Stimulated activated CD8-positive, alpha-beta memory T cell treated with anti-CD3 and anti-CD28 coated beads, Interleukin-15, amount 100 ng/mL, for 4 hours (primary cell): ENCODE measurements around the gene CCDC69.

ENCODE experiments used
- DNase-seq, 2 donors: peaks; one replicate each; pipeline ENCODE4 v3.0.0-alpha.2; 2020; ENCODE audit warnings: low read depth in 2 of 2

CCDC69 gene

GRCh38 chr5:151142933-151143332 lies 81.0 kb downstream of the CCDC69 start:
- no peak for DNase-seq

DNA sequence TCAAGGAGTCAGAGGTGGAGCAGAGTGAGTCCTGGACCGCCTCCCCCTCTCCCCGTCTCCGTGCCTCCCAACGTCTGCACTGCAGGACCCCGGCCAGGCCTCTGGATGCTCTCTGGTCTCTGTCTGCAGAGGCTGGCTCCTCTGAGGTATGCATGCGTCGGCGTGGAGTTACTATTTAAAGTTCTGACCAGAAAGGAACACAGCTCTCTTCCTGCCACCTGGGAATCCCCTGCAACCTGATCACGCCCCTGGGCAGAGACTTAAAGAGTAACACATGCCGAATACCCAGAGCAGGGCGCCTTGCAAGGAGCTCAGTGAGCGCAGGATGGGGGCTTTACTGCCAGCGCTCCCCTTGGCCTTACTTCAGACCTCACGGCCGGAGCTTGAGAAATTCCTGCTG lies 82.4 kb downstream of the CCDC69 start:
- peak in 1 of 2 donors; percentile 47 for DNase-seq

GRCh38 chr5:151140686-151141459 lies 83.0 kb downstream of the CCDC69 start:
- no peak for DNase-seq

DNA sequence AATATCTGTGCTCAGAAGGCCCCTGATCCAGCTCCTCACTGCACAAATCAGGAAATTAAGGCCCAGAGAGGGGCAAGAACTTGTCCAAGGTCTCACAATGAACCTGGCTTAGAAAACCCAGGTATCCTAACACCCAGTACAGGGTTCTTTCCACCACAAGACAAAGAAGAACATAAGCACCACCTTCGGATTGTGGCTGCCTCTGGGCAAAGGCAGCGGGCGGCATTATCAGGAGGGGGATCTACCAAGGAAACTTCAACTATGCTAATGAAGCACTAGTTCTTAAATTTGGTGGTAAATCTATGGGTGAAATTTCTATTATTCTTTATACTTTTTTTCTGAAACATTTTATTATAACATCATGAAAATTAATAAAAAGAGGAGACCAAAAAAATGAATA lies 84.2 kb downstream of the CCDC69 start:
- DNase-seq = no peak

DNA sequence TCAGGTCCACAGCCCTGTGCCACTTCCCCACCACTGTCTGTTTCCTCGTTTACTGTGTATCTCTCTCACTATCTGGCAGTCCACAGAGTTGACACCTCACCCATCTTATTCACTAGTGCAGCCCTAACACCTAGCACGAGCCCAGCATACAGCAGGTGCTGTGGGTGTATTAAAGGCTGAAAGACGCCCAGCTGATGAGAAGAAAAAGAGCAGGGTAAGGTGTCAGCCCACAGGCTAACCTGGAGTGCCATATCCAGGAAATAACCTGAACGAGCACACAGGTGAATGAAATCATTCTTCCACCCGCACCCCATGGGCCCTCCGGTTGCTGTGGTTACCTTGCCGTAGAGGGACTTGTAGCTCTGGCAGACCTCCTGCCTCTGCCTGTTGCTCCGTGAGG lies 84.9 kb downstream of the CCDC69 start:
- DNase-seq = no peak

DNA sequence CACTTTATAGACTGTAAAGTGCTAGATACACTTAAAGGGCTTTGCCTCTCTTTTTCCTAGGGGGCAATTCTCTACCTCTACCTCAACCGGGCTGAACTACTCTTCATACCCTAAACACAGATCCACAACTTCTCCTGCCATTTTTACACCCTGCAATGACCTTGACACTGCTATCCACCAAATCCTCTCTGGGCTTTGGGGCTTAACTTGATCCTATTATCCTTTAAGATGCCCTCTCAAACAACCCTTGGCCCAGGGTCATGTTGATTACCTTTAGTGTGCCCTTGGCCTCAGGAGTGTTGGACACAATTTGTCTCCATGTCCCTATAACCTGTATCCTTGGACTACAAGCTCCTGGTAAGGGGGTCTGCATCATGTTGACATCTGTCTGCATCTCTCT lies 85.8 kb downstream of the CCDC69 start:
- no peak for DNase-seq

DNA sequence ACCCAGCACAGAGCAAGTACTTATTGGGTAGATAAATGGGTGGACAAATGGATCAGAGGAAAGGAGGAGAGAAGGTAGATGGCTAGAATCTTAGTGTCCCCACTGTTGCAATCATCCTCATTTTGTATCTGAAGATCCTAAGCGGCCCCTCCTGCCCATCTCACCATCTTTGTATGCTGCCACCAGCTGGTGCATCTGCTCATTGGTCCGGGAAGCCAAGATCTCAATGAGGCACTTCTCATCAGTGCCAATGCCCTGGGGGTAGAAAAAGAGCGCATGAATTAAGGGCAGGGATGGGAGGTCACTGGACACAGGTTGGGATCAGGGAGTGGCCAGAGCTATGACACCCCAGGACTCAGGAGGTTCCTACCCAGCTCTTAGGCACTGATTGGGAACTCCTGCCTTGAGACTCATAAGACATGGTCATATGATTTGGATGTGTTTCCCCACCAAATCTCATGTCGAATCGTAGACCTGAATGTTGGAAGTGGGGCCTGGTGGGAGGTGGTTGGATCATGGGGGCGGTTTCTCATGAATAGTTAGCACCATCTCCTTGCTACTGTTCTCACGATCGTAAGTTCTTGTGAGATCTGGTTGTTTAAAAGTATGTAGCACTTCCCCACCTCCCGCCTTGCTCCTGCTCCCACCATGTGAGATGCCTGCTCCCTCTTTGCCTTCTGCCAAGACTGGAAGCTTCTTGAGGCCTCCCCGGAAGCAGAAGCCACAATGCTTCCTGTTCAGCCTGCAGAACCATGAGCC lies 86.6 kb downstream of the CCDC69 start:
- no peak for DNase-seq

GRCh38 chr5:151134228-151134627 lies 89.7 kb downstream of the CCDC69 start:
- DNase-seq = no peak

GRCh38 chr5:151132963-151133362 lies 90.9 kb downstream of the CCDC69 start:
- DNase-seq = no peak
